Astrocyte (in vitro differentiated cells and primary cell): ENCODE results near the gene UBE4B.

Source experiments
- EZH2 ChIP-seq: IDR thresholded peaks from 2 replicates; pipeline ENCODE4 v1.6.1; 2012; ENCODE audit warnings: mild to moderate bottlenecking, low read length, inconsistent platforms; ENCODE audit not compliant: insufficient read depth
- TF ChIP-seq, protein P1 (sequence below): IDR thresholded peaks from 2 replicates; pipeline ENCODE4 v1.5.1; 2011; ENCODE audit warnings: low read depth, mild to moderate bottlenecking, inconsistent platforms, low read length, moderate library complexity; ENCODE audit not compliant: insufficient read depth

DNA sequence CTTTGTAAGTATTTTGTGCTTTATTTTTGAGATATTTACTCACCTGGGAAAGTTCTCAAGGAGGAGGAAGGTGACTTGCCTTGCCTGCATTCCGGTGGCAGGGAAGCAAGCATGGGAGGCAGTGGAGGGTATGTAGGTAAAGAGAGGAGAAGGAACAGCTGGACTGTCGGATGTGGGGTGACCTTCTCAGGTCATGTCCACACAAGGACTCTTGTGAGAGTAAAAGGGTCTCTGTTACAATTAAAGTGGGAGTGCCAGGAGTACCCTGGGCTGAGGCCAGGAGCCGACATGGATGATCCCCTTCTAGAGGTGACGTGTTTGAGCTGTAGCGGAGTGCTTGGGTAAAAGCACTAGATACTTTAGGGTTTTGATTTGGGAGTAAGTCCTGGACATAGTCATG is 25.0 kb downstream of the UBE4B start:
- TF ChIP-seq, protein P1, sequence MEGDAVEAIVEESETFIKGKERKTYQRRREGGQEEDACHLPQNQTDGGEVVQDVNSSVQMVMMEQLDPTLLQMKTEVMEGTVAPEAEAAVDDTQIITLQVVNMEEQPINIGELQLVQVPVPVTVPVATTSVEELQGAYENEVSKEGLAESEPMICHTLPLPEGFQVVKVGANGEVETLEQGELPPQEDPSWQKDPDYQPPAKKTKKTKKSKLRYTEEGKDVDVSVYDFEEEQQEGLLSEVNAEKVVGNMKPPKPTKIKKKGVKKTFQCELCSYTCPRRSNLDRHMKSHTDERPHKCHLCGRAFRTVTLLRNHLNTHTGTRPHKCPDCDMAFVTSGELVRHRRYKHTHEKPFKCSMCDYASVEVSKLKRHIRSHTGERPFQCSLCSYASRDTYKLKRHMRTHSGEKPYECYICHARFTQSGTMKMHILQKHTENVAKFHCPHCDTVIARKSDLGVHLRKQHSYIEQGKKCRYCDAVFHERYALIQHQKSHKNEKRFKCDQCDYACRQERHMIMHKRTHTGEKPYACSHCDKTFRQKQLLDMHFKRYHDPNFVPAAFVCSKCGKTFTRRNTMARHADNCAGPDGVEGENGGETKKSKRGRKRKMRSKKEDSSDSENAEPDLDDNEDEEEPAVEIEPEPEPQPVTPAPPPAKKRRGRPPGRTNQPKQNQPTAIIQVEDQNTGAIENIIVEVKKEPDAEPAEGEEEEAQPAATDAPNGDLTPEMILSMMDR, result no peak
- no peak for TF ChIP-seq EZH2
